Psoas muscle (tissue), 8 donors: ENCODE results near the gene CD53. TPM values are rescaled to one million over a fixed set of nuclear protein-coding genes. Genes with fewer than 3 reads are reported as not detected.
"Not testable (repeated sequence)": the region's sequence is repeated elsewhere in the genome, so short reads cannot be mapped to it uniquely, and the experiment has no call there.

Experiments used
- ATAC-seq, 4 donors: fragments of 200-7000 bp; cut with Tn5 transposase; one replicate each; pipeline ENCODE4 v1.9.1; 2020; ENCODE audit warnings: moderate library complexity in 3 of 4, mild to moderate bottlenecking in 2 of 4
- DNase-seq, 2 donors: peaks; one replicate each; pipeline ENCODE4 v3.0.0-alpha.2; 2020
- H3K27ac ChIP-seq: fragments of 200-600 bp; one replicate; pipeline ENCODE4 v1.8.0; 2022
- H3K27me3 ChIP-seq, 3 donors: fragments of 200-600 bp in 1 of 3; one replicate each; pipeline versions ENCODE4 v1.6.1 to v1.8.0; 2013 to 2022; ENCODE audit warnings: low read length in 2 of 3, mild to moderate bottlenecking in 2 of 3, moderate library complexity in 1 of 3; ENCODE audit not compliant: insufficient read depth in 3 of 3
- H3K36me3 ChIP-seq, 2 donors: fragments of 200-600 bp in 1 of 2; one replicate each; pipeline versions ENCODE4 v1.6.1 to v1.8.0; 2013 to 2022; ENCODE audit warnings: low read depth in 1 of 2, mild to moderate bottlenecking in 1 of 2, moderate library complexity in 1 of 2; ENCODE audit not compliant: insufficient read depth in 1 of 2
- H3K4me1 ChIP-seq: fragments of 200-600 bp; one replicate; pipeline ENCODE4 v1.8.0; 2022
- H3K4me3 ChIP-seq: fragments of 200-600 bp; one replicate; pipeline ENCODE4 v1.8.0; 2022; ENCODE audit warnings: mild to moderate bottlenecking
- H3K9me3 ChIP-seq: fragments of 200-600 bp; one replicate; pipeline ENCODE4 v1.8.0; 2022
- WGBS, 3 donors: extraction: QIAGEN DNeasy Blood & Tissue Kit; methylation state at CpG; one replicate each; pipeline versions ENCODE4 v1.1.6 to v1.1.7; 2013; 5-methylcytosine and 5-hydroxymethylcytosine counted together
- intact Hi-C, 2 donors: fragments of 100-400 bp; cut with DNase I; formaldehyde crosslinking; loops; one replicate each; pipeline versions ENCODE4 v1.11.0 to v1.14.2; 2022
- polyA plus RNA-seq, 3 donors: library from polyadenylated mRNA; stranded (reverse); fragments of 200-250 nt; gene quantifications; one replicate each; pipeline ENCODE4 v1.2.3, GENCODE V29; 2013
- total RNA-seq, 4 donors: library from RNA; stranded (reverse); fragmentation: NEBNext Ultra II Directional in 2 of 4; extraction: Animal tissue kit (Norgen Biotek cat#: 25700) in 2 of 4; gene quantifications; one replicate each; pipeline versions ENCODE4 v1.2.1 to v1.2.4, GENCODE V29; 2021 to 2023
- TF ChIP-seq, protein P1 (sequence below): fragments of 200-600 bp; IDR thresholded peaks from one replicate; pipeline ENCODE4 v1.8.0; 2022; ENCODE audit warnings: antibody characterized with exemption
- donor health status: healthy with polysubstance abuse.
- donor health status: DM: no; HTN: no; CAD: no; lungs with moderate emphysema.
- donor health status: Bipolar disorder and iron deficiency.
- donor health status: healthy.
- donor health status: DM: yes; HTN: yes; CAD: no.
- donor health status: DM: no; HTN: no; CAD: no.
- donor health status: DM: no; HTN: no; CAD: no.
- donor health status: DM: yes; HTN: yes; CAD: no.

Gene CD53
- total and polyA plus RNA-seq, 7 donors = 1.5 to 10.2 (median 5.3) TPM

DNA sequence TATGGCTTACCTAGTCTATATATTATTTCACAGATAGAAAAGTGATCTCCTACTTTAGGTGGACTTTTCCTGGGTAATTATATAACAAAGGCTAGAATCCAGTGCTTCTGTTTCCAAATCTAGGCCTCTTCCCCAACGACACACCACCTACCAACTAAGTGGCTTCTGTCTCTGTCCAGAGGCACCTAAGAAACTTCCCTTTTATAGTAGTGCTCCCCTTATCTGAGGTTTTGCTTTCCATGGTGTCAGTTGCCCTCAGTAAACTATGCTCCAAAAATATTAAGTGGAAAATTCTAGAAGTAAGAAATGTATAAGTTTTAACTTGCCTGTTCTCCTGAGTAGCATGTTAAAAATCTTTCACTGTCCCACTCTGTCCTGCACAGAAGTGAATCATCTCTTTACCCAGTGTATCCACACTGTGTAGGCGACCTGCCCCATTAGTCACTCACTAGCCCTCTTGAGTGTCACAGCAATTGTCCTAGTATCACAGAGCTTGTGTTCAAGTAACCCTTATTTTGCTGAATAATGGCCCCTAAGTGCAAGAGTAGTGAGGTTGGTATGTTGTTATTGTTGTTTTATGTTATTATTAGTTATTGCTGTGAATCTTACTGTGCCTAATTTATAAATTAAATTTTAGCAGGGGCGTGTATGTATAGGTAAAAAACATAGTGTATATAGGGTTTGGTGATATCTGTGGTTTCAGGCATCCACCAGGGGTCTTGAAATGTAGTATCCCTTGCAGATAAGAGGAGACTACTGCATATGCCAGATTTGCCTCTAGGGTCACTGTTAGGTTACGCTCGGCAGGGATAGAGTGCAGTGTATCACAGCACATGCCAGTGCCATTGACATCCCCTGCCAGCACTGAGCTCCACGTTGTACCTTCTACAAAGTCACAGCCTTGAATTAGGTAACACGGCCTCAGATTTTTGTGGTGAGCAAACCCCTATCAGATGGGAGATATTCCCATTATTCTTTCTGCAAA is 14.7 kb upstream of the CD53 start:
- ATAC-seq (no peak), DNase-seq (no peak)
- intact Hi-C loops = no loop called here
- no peak overlapping the region for H3K4me3 ChIP-seq
- H3K36me3 ChIP-seq = no peaks in the 10 kb centered on the region
- no peaks in the 10 kb centered on the region for H3K4me1 ChIP-seq
- no peaks in the 10 kb centered on the region for H3K9me3 ChIP-seq
- TF ChIP-seq, protein P1, sequence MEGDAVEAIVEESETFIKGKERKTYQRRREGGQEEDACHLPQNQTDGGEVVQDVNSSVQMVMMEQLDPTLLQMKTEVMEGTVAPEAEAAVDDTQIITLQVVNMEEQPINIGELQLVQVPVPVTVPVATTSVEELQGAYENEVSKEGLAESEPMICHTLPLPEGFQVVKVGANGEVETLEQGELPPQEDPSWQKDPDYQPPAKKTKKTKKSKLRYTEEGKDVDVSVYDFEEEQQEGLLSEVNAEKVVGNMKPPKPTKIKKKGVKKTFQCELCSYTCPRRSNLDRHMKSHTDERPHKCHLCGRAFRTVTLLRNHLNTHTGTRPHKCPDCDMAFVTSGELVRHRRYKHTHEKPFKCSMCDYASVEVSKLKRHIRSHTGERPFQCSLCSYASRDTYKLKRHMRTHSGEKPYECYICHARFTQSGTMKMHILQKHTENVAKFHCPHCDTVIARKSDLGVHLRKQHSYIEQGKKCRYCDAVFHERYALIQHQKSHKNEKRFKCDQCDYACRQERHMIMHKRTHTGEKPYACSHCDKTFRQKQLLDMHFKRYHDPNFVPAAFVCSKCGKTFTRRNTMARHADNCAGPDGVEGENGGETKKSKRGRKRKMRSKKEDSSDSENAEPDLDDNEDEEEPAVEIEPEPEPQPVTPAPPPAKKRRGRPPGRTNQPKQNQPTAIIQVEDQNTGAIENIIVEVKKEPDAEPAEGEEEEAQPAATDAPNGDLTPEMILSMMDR = no peak
- H3K27me3 ChIP-seq = no peaks in the 10 kb centered on the region
- 55 to 64% (median 61%) methylated on average over 7 of the region's 7 CpGs for WGBS, 3 donors
- no peak overlapping the region for H3K27ac ChIP-seq

DNA sequence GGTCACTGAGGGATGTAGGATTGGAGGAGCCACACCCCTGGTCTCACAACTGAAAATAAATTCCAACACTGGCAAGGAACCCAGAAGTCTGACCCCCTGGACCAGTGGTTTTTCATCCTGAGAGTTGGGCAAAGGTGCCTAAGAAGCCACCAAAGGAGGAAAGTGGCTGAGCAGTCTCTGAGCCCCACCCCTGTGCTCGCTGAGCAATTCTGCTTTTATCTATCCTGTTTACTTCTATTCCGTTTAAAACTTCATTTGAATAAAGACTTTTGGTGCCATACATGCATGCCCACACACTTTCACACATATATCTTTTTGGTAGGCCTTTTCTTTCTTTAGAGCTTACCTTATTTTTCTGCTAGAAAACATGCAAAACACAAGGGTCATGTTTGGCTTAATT is 13.9 kb upstream of the CD53 start:
- DNase-seq (no peak), ATAC-seq (no peak)
- WGBS, 3 donors = 60 to 67% (median 65%) methylated on average over 2 of the region's 2 CpGs
- H3K36me3 ChIP-seq = no peaks in the 10 kb centered on the region
- H3K4me3 ChIP-seq = no peak overlapping the region
- H3K4me1 ChIP-seq = no peaks in the 10 kb centered on the region
- TF ChIP-seq, protein P1 = no peak
- intact Hi-C loops = no loop called here
- H3K27me3 ChIP-seq = no peaks in the 10 kb centered on the region
- no peaks in the 10 kb centered on the region for H3K9me3 ChIP-seq
- H3K27ac ChIP-seq = no peak overlapping the region

DNA sequence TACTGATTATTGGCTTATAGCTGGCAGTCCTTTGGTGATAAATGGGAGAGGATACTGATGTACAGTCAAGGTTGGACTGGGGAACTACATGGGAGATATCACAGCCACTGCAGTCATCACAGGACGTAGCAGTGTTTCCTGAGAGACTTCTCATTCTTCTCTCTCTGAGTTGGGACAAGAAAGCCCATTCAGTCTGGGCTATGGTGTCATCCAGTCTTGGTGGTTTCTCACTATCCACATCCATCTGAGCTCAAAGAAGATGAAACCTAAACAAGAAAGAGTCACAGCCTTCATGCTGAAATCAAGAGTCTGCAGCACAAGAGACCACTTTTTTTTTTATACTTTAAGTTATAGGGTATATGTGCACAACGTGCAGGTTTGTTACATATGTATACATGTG is 12.8 kb upstream of the CD53 start:
- WGBS, 3 donors = 61 to 78% (median 75%) methylated on average over 2 of the region's 2 CpGs
- intact Hi-C loops = no loop called here
- no peak for ATAC-seq
- H3K9me3 ChIP-seq = no peaks in the 10 kb centered on the region
- H3K27ac ChIP-seq = no peak overlapping the region
- no peaks in the 10 kb centered on the region for H3K27me3 ChIP-seq
- TF ChIP-seq, protein P1 = no peak
- DNase-seq = no peak
- no peaks in the 10 kb centered on the region for H3K4me1 ChIP-seq
- H3K4me3 ChIP-seq = no peak overlapping the region
- no peaks in the 10 kb centered on the region for H3K36me3 ChIP-seq

DNA sequence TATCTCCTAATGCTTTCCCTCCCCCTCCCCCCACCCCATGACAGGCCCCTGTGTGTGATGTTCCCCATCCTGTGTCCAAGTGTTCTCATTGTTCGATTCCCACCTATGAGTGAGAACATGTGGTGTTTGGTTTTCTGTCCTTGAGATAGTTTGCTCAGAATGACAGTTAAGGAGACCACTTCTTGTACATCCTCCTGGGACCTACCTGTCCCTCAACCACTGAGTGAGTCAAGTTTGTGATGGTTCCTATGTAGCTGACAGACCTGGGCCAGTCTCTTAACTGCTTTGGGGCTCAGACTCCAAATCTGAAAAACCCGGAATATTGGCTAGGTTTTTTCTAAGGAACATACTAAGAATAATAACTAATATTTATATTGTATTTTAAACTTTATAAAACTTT is 12.3 kb upstream of the CD53 start:
- ATAC-seq, H3K36me3 ChIP-seq, DNase-seq, H3K9me3 ChIP-seq, H3K27me3 ChIP-seq, intact Hi-C loops, H3K4me1 ChIP-seq, H3K27ac ChIP-seq, H3K4me3 ChIP-seq: not testable (repeated sequence)
- WGBS, 3 donors = 72 to 80% (median 73%) methylated on average over 2 of the region's 2 CpGs

DNA sequence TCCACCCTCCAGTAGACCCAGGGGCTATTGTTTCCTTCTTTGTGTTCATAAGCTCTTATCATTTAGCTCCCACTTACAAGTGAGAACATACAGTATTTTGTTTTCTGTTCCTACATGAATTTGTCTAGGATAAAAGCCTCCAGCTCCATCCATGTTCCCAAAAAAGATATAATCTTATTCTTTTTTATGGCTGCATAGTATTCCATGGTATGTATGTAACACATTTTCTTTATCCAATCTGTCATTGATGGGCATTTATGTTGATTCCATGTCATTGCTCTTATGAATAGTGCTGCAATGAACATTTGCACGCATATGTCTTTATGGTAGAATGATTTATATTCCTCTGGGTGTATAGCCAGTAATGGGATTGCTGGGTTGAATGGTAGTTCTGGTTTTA is 11.0 kb upstream of the CD53 start:
- 66 to 84% (median 79%) methylated on average over 1 of the region's 1 CpG for WGBS, 3 donors

More for the DNA sequence above, 11.0 kb upstream of the CD53 start:
- DNase-seq, intact Hi-C loops, H3K4me1 ChIP-seq, H3K27me3 ChIP-seq, H3K36me3 ChIP-seq, ATAC-seq, H3K4me3 ChIP-seq, H3K9me3 ChIP-seq, H3K27ac ChIP-seq: not testable (repeated sequence)
